ENCODE results near the gene STK35.
"Not testable (repeated sequence)": the region's sequence is repeated elsewhere in the genome, so short reads cannot be mapped to it uniquely, and the experiment has no call there.

STK35 gene

GRCh38 chr20:2164421-2164820 lies 62.8 kb downstream of the STK35 start:
- no peak for DNase-seq

DNA sequence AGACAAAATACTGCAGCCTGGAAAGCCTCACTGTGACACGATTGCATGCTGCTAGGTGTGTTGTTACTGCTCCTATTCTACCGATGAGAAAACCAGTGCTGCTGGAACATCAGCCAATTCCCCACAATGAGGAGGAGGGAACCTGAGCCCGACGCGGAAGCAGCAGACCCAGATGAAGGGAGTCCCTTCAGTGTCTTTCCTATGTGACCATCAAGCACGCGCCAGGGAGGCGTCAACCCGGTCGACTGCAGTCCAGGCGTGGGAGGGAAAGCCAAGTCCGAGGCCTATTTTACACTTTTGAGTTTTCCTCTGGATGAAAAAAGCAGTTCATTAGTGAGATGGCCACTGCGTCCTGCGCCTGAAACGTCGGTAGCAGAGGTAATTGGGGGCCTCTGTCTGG lies 63.3 kb downstream of the STK35 start:
- DNase-seq, result no peak

DNA sequence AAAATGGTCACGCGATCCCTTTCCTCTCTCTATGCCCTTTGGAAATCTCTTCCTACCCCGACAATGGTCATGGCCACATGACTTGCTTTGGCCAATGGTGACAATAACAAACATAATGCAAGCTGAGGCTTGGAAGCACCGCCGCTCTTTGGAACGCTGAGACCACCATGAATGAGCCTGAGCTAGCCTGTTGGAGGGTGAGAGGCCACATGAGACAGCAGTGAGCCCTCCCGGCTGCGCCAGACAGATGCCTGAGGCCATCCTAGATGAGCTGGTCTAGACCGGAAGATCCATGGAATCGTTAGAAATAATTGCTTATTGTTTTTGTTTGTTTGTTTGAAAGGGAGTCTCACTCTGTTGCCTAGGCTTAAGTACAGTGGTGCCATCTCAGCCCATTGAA lies 64.2 kb downstream of the STK35 start:
- no peak for DNase-seq

DNA sequence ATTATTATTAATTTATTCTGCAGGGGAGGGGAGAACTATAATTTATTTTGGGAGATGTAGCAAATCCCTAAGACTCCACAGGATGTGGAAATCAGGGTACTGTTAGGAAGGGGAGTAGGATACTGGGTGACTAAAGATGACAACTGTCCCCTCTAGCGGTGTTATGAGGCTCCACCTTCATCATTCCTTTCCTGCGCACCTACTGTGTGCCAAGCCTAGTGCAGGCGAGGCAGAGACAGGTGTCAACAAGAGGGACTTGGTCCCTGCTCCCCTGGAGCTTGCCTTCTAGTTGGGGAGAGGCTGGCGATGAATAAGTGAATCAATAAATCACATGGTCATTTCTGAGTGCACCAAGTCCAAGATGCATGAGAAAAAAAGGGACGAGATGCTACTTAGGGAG lies 65.5 kb downstream of the STK35 start:
- DNase-seq, result no peak

DNA sequence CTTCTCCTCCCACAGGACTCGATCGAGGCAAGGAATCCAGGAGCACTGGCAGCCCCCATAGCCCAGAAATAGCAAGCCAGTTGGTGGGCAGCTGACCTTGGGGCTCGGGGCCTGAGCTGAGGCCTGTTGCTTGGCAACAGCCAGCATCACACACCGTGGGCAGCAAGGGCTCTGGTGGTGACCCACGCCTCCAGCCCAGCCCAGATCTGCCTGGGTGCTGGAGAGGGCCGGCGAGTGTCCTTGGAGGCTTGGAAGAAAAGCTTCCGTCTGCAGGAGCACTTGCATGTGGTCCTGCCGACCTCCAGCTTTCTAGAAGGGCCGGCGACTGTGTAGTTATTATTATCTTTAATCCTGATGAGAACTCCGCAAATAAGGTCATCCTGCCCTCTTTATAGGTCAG lies 67.3 kb downstream of the STK35 start:
- no peak for DNase-seq

GRCh38 chr20:2169456-2170088 lies 67.9 kb downstream of the STK35 start:
- DNase-seq, result no peak

DNA sequence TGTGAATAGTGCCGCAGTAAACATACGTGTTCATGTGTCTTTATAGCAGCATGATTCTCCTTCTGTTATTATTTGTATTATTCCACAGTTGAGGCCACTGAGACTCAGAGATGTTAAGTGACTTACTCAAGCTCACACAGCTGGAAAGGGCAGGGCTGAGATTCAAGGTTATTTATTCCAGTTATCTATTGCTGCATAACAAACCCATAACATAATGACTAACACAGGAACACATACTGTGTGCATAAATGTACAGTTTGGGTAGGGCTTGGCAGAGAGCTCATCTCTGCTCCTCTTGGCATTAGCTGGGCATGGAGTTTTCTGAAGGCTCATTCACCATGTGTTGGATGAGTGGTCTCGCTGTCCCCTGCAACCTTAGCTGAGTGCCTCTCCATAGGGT lies 68.8 kb downstream of the STK35 start:
- no peak for DNase-seq

DNA sequence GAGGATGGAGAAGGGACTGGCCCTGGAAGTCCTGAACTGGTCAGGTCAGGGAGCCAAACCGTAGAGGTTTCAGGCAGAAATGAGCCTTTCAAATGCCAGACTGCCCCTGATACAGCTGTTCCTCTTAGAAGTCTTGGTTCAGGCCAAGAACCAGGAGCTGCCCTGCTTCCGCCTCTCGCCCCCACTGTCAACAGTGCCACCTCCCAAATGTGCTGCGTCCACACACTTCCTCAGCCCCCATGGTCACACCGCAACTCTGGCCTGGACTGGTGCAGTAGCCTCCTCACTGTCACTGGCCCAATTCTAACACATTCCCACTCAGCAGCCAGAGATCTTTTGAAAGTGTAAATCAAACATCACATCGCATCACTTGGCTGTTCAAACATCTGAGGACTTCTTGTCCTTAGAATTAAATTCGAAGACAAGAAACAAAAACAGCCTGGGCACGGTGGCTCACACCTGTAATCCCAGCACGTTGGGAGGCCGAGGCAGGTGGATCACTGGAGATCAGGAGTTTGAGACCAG lies 69.7 kb downstream of the STK35 start:
- DNase-seq, result no peak

- not testable (repeated sequence) for DNase-seq
These were observed 70.2 kb downstream of the STK35 start for GRCh38 chr20:2171840-2172239.

DNA sequence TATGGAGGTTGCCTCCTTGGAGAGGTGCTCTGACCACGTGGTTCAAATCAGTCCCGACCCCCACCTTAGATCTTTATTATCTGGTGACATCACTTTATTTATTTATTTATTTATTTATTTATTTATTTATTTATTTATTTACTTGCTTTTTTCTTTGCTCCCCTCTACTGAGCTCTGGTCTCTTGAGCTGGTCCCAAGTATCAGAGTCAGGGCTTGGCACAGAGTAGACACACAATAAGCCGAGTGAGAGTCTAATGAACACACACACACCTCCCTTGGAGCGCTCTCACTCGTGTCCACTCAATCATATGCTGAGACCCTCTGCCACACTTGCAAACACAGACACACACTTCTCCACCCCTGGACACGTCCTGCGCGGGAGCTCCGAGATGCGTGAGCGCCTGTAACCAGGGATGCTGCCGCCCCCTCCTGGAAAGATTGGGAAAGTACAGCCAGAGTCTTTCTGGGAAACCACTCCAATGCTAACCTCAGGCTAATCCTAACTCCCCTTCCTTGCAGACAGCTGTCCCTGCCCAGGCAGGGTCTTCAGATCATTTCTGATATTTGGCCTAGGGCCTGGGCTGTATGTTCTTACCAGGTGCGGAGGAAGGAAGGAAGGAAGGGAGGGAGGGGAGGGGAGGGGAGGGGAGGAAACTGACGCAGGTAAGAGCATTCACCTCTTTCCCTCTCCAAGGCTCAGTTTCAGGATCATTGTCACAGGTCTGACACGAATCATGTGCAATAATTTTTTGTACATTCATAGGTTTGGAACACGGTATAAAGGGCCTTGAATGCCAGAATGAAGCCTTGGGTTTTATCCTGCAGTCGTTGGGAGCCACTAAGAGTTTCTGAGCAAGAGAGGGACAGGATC lies 70.9 kb downstream of the STK35 start:
- DNase-seq, result no peak

GRCh38 chr20:2173186-2173585 lies 71.6 kb downstream of the STK35 start:
- no peak for DNase-seq

GRCh38 chr20:2174067-2174466 lies 72.4 kb downstream of the STK35 start:
- no peak for DNase-seq

DNA sequence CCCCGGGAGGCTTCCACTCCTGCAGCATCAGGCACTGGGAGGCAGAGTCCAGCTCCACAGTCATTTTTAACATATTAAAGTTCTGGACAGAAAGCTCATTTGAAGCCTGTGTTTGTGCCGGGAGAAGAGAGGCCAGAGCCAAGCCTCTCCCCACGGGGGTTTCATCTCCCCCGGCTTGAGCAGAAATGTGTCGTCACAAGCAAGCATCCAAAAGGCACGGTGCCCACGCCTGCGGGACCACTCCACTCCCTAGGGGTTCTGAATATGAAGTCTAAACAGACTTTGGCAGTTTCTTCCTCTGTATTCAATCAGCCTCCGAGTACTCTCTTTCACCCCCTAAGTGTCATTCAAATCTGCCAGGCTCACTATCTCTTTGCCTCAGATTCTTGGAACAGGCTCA lies 75.3 kb downstream of the STK35 start:
- no peak for DNase-seq

DNA sequence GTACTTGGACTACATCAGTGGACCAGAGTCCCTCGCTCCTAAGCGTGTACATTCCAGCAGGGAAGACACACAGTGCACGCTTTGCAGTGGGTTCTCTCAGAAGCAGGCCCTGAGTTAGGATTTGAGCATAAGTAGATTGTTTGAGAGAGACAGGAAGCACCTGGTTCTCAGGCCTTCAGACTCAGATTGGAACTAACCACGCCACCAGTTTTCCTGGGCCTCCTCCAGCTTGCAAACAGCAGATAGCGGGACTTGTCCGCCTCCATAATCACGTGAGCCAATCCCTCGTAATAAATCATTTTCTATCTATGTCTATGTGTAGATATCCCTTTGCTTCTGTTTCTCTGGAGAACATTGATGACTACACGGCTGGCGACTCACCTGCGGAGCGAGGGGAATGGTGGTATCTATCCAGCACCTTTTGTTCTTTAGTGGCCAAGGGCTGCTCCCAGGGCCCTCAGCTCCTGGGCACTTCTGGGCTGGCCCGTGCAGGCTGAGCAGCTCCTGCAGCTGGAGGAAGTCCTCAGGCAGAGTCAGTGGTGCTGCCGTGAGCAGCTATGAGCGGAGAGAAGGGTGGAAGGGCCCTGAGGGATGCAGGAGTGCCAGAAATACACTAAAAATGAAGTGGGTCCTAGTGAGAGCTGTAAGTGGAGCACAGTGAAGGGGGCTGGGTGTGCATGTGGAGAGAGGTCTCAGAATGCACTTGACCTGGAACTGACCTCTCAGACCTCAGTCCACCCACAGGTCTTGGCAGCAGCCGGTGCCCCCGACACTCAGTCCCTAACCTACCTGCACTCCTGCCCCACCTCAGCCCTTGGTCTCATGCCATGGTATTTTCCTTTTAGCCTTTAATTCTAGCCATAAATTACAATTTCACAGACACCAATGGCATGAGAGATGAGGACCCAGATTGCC lies 76.9 kb downstream of the STK35 start:
- no peak for DNase-seq

DNA sequence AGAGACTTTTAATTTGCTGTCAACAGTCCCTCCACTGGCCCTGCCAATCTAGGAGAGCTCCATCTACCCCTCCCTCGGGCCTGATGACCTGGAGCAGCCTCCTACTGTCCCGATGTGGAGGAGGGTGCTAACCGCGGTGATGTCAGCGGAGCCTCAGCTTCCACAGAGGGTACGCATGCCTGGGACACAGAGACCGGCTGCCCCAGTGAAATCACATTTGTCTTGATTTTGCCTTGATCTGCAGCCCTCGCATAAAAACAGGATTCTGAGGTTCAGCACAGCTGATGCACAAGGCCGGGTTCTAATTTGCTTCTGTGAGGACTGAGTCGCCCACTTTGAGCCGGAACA lies 77.6 kb downstream of the STK35 start:
- no peak for DNase-seq

DNA sequence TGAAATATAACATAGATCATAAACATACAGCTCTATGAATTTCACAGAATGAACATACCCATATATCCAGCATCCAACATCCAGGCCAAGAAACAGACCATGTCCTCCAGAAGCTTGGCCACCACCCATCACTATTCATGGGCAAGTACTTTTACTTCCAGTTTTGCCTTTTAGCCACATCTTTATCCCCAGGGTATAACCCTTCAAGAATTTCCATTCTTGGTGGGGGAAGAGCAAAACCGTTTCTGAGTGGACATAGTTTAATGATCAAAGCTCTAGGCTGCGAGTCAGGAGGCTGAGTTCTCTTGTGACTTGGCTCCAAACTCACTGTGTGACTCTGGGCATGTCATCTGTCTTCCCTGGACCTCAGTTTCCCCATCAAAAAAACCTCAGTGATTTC lies 78.3 kb downstream of the STK35 start:
- DNase-seq, result no peak

DNA sequence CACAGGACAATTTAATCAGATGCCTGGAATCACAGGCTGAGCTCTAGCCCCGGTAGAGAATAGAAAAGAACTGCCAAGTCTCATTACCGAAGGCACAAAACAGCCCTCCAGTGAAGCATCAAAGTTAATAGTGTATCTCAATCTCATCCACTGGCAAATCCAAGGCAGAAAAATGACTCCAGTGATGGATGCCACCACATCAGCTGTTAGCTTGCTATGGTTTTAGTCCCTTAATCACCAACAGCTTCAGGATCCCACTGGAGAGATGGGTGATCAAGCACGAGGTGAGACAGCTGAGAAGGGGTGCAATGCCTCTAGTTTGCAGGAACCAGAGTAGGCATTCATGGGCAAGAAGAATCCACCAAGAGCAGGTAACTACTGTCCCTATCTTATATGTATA lies 81.8 kb downstream of the STK35 start:
- no peak for DNase-seq

DNA sequence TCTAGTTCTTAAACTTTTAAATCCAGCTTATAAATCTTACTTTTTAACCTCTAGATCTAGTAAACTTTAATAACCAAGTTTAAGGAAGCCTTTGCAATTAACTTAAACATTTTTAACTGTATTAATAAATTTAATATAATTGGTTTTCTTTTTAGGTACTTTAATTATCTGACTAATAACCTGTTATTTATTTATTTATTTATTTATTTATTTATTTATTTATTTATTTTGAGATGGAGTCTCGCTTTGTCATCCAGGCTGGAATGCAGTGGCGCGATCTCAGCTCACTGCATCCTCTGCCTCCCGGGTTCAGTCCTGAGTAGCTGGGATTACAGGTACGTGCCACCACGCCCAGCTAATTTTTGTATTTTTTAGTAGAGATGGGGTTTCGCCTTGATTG lies 83.3 kb downstream of the STK35 start:
- not testable (repeated sequence) for DNase-seq

DNA sequence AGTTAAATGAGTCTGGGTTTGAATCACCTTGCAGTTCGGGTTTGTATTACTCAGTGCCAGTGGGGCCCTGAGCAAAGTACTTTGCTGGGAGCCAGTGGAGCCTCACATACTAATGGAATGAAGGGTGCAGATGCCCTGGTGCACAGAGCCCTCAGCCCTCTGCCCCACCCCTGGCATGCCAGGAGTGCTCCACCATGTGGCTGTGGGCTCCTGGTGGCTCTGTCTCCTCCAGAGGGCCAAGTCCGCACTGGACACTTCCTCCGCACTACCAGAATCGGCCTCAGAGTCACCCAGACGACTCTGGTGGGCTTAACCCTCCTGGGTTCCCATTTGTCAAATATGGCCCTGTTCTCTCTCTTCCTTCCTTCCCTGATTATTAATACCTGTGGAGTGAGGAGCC lies 94.0 kb downstream of the STK35 start:
- no peak for DNase-seq

GRCh38 chr20:2197166-2197565 lies 95.5 kb downstream of the STK35 start:
- DNase-seq, result no peak
